Measurements from ENCODE around the gene RIPOR3.

DNA sequence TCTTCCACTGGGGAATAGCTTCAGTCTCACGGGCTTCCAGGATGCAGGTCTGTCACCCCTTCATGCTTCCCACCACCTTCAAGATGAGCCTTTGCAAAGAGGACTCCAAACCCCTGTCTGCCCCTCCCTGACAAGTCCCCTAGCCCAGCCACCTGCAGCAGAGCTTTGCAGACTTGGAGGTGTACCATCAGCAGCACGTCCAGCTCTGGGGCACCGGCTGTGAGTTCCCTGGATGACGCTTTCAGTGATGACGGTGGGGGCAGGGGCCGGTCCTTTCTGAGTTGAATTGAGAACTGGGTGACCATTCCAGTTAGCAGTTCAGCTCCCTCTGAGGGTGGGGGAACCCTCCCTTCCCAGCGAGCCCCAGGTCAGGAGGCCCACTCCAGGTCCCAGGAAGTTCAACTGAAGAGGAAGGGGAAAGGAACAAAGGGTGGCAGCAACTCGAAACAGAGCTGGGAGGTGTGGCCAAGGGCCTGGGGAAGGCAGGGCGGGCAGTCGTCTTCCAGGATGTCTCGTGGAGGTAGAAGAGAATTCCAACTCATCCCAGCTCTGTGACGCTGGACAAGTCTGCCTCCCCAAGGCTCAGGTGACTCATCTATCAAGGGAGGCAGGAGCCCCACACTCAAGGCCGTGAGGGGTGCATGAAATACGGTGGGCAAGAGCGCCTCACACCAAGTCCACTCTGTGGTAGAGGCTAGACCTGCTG lies 95.2 kb downstream of the RIPOR3 start:
- TF ChIP-seq, protein P1, sequence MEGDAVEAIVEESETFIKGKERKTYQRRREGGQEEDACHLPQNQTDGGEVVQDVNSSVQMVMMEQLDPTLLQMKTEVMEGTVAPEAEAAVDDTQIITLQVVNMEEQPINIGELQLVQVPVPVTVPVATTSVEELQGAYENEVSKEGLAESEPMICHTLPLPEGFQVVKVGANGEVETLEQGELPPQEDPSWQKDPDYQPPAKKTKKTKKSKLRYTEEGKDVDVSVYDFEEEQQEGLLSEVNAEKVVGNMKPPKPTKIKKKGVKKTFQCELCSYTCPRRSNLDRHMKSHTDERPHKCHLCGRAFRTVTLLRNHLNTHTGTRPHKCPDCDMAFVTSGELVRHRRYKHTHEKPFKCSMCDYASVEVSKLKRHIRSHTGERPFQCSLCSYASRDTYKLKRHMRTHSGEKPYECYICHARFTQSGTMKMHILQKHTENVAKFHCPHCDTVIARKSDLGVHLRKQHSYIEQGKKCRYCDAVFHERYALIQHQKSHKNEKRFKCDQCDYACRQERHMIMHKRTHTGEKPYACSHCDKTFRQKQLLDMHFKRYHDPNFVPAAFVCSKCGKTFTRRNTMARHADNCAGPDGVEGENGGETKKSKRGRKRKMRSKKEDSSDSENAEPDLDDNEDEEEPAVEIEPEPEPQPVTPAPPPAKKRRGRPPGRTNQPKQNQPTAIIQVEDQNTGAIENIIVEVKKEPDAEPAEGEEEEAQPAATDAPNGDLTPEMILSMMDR (IDR thresholded peaks at IDR 0.05), result no peak
- TF ChIP-seq POLR2A (IDR thresholded peaks at IDR 0.05), result no peak
